BJ (cell line): Measurements from ENCODE around the gene HCRTR1. TPM values are rescaled to one million over a fixed set of nuclear protein-coding genes. Genes with fewer than 3 reads are reported as not detected.

Experiments used
- CTCF ChIA-PET: fragments of 350-600 bp; formaldehyde crosslinking; extraction: SDS; loops from one replicate; lab custom pipeline; 2021; ENCODE audit warnings: antibody characterized with exemption, inconsistent platforms; lab: Yijun Ruan, JAX
- POLR2A ChIA-PET: fragments of 300-600 bp; sonication (Branson Sonifier 250); formaldehyde crosslinking; extraction: SDS; loops from one replicate; lab custom pipeline; 2021; ENCODE audit warnings: antibody characterized with exemption; lab: Charles Lee
- DNase-seq: peaks from one replicate; pipeline ENCODE4 v3.0.0-alpha.2; 2011; ENCODE audit warnings: low read depth
- H3K27me3 ChIP-seq: 2 replicates; pipeline ENCODE4 v1.6.0; 2011; ENCODE audit warnings: low read length; ENCODE audit not compliant: control insufficient read depth, insufficient read depth
- H3K36me3 ChIP-seq: 2 replicates; pipeline ENCODE4 v1.5.1; 2011; ENCODE audit warnings: low read length; ENCODE audit not compliant: control insufficient read depth, insufficient read depth
- H3K4me3 ChIP-seq: 2 replicates; pipeline ENCODE4 v1.5.1; 2011; ENCODE audit warnings: low read depth, mild to moderate bottlenecking, control low read depth, low read length
- polyA plus RNA-seq: library from polyadenylated mRNA; depleted of rRNA; stranded (reverse); fragments of >200 nt; gene quantifications from 2 replicates; pipeline ENCODE4 v1.2.3, GENCODE V29; 2011
- TF ChIP-seq, protein P1 (sequence below): IDR thresholded peaks from 2 replicates; pipeline ENCODE4 v1.5.1; 2011; ENCODE audit warnings: low read depth, mild to moderate bottlenecking, control low read depth, inconsistent platforms, low read length, moderate library complexity; ENCODE audit not compliant: insufficient read depth

HCRTR1 gene
- polyA plus RNA-seq, 1 experiment, result not detected

GRCh38 chr1:31593770-31594632 is 23.5 kb upstream of the HCRTR1 start:
- H3K4me3 ChIP-seq, result no peak overlapping the region
- ChIA-PET POLR2A (no interaction called here), CTCF (interaction anchor here (0.6 to 19.4 kb wide), 17 partner anchors 9 to 432 kb away, joined by 3 to 366 read pairs (median 3); partner anchors contain the start of gene TINAGL1)
- no peak for DNase-seq
- H3K36me3 ChIP-seq, result no peaks in the 10 kb centered on the region
- TF ChIP-seq, protein P1, sequence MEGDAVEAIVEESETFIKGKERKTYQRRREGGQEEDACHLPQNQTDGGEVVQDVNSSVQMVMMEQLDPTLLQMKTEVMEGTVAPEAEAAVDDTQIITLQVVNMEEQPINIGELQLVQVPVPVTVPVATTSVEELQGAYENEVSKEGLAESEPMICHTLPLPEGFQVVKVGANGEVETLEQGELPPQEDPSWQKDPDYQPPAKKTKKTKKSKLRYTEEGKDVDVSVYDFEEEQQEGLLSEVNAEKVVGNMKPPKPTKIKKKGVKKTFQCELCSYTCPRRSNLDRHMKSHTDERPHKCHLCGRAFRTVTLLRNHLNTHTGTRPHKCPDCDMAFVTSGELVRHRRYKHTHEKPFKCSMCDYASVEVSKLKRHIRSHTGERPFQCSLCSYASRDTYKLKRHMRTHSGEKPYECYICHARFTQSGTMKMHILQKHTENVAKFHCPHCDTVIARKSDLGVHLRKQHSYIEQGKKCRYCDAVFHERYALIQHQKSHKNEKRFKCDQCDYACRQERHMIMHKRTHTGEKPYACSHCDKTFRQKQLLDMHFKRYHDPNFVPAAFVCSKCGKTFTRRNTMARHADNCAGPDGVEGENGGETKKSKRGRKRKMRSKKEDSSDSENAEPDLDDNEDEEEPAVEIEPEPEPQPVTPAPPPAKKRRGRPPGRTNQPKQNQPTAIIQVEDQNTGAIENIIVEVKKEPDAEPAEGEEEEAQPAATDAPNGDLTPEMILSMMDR, result peak; percentile 95
- no peaks in the 10 kb centered on the region for H3K27me3 ChIP-seq

- Histone ChIP-seq H3K4me3 (no peak overlapping the region), H3K27me3 (no peaks in the 10 kb centered on the region), H3K36me3 (no peaks in the 10 kb centered on the region)
- TF ChIP-seq, protein P1, result no peak
- POLR2A ChIA-PET, result no interaction called here
- DNase-seq, result no peak
- CTCF ChIA-PET, result interaction anchor here (0.7 to 19.4 kb wide), 6 partner anchors 7 to 26 kb away, joined by 3 to 366 read pairs (median 4); partner anchors contain the start of gene TINAGL1
Measured at GRCh38 chr1:31595836-31596736, 21.4 kb upstream of the HCRTR1 start.

GRCh38 chr1:31596737-31597097 is 20.8 kb upstream of the HCRTR1 start:
- ChIA-PET CTCF (interaction anchor here (0.9 to 19.4 kb wide), 4 partner anchors 8 to 26 kb away, joined by 3 to 366 read pairs (median 4); partner anchors contain the start of gene TINAGL1), POLR2A (no interaction called here)
- no peak for DNase-seq
- Histone ChIP-seq H3K4me3 (no peak overlapping the region), H3K27me3 (no peaks in the 10 kb centered on the region), H3K36me3 (no peaks in the 10 kb centered on the region)
- TF ChIP-seq, protein P1, result no peak

- ChIA-PET POLR2A (no interaction called here), CTCF (interaction anchor here (0.9 to 19.4 kb wide), 6 partner anchors 11 to 190 kb away, joined by 3 to 366 read pairs (median 5); partner anchors contain the start of gene TINAGL1)
- DNase-seq, result no peak
- Histone ChIP-seq H3K4me3 (no peak overlapping the region), H3K27me3 (0 out of 2 replicates have a peak, but pooled peaks cover 2% of the 10 kb centered on the region), H3K36me3 (no peaks in the 10 kb centered on the region)
- TF ChIP-seq, protein P1, result no peak
Measured at GRCh38 chr1:31598980-31599379, 18.5 kb upstream of the HCRTR1 start.
